Measurements from ENCODE around the gene MAP4K2. TPM values are rescaled to one million over a fixed set of nuclear protein-coding genes. Genes with fewer than 3 reads are reported as not detected.

Gene MAP4K2
- polyA plus RNA-seq, 4 donors, result 9.2 to 13.6 (median 9.9) TPM

DNA sequence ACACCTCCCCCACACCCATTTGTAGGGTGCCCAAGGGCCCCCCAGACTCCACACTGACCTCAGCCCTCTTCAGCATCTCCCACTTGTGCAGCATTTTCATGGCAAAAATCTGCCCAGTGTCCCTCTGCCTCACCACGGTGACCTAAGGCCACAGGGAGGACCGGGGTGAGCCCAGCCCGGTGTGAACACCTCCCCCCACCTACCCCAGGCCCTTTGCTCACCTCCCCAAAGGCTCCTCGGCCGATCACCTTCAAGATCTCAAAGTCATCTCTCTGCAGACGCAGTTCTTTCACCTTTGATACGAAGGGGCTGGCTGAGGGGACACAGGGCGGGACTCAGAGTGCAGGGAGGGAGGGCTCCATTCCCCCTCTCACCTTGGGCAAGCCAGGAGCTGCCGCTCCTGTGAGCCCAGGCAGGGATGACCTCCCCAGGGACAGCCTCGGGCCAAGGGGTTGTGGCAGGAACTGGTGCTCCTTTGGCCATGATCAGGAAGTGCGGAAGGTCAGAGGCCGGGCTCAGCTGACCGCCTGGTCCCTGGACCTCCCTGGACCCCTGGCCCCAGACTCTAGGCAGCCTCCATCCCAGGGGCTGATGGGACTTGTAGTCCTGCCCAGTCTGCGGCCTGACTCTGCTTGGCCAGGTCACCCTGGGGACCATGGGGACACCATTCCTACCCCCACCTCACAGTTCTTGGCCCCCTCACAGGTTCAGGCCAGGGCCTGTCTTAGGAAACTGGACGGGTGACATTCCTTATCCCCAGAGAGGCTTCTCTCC lies 38.8 kb upstream of the MAP4K2 start:
- Histone ChIP-seq H3K4me3 (ENCODE audit: low read depth in 1 of 3, low read length in 3 of 3) (no peak overlapping the region), H3K27me3 (ENCODE audit: control insufficient read depth in 3 of 3, insufficient read depth in 3 of 3, low read length in 3 of 3) (no peaks in the 10 kb centered on the region), H3K36me3 (ENCODE audit: control insufficient read depth in 3 of 3, insufficient read depth in 2 of 3, low read depth in 1 of 3, low read length in 3 of 3) (peaks cover 2 to 51% (median 4%) of the 10 kb centered on the region in 3 donors), H3K9me3 (ENCODE audit: control insufficient read depth in 2 of 2, insufficient read depth in 1 of 2, low read depth in 1 of 2, low read length in 1 of 2) (no peaks in the 10 kb centered on the region), H3K4me1 (ENCODE audit: control insufficient read depth in 3 of 3, insufficient read depth in 2 of 3, low read depth in 1 of 3, low read length in 2 of 3) (peaks cover 0 to 30% (median 0%) of the 10 kb centered on the region in 3 donors), H3K27ac (ENCODE audit: low read depth in 1 of 3, low read length in 2 of 3) (no peak overlapping the region)
- FAIRE-seq, result no peak
- 85 to 86% (median 85%) methylated on average over 15 of the region's 15 CpGs for WGBS, 3 donors
- no peak for DNase-seq

DNA sequence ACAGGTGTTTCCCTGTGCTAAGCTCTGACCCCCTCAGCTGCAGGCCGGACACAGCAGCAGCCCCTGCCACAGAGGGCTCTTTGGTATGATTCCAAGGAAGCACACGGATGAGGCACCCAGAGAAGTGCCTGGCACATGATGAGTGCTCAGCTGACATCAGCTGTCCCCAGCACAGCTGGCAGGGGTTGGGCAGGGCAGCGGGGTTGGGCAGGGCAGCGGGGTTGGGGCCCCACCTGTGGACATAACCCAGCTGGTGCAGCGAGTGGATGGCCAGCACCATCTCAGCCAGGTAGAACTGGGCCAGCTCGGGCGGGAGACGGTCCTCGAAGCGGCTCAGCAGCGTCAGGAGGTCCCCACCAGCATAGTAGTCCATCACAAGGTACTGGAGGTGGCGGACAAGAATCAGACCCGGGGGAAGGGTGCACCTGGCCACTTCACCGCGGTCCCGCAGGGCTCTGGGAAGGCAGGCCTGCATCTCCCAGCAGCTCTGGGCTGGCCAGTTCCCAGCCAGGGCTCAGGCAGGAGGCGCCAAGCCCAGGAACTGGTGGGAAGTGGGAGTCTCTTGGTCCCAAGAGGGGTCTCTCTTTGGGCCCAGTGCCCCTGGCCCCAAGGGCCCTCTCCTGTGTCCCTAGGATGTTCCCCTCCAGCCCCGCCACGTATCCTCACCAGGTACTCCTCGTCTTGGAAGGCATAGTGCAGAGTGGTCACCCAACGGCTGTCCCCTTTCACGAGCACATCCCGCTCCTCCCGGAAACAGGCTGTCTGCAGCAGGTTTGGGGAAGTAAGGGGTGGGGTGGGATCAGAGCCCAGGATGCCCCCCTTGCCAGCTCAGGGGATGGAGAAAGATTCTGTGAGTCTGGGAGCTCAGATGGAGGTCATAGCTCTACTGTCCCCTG lies 37.1 kb upstream of the MAP4K2 start:
- H3K36me3 ChIP-seq (ENCODE audit: control insufficient read depth in 3 of 3, insufficient read depth in 2 of 3, low read depth in 1 of 3, low read length in 3 of 3), result peaks cover 2 to 65% (median 10%) of the 10 kb centered on the region in 3 donors
- no peak overlapping the region for H3K4me3 ChIP-seq (ENCODE audit: low read depth in 1 of 3, low read length in 3 of 3)
- DNase-seq, result no peak
- H3K4me1 ChIP-seq (ENCODE audit: control insufficient read depth in 3 of 3, insufficient read depth in 2 of 3, low read depth in 1 of 3, low read length in 2 of 3), result peaks cover 0 to 27% (median 0%) of the 10 kb centered on the region in 3 donors
- H3K27ac ChIP-seq (ENCODE audit: low read depth in 1 of 3, low read length in 2 of 3), result no peak overlapping the region
- no peaks in the 10 kb centered on the region for H3K27me3 ChIP-seq (ENCODE audit: control insufficient read depth in 3 of 3, insufficient read depth in 3 of 3, low read length in 3 of 3)
- H3K9me3 ChIP-seq (ENCODE audit: control insufficient read depth in 2 of 2, insufficient read depth in 1 of 2, low read depth in 1 of 2, low read length in 1 of 2), result no peaks in the 10 kb centered on the region
- no peak for FAIRE-seq
- 86 to 89% (median 89%) methylated on average over 23 to 24 of the region's 24 CpGs for WGBS, 3 donors

- 81 to 88% (median 85%) methylated on average over 13 of the region's 13 CpGs for WGBS, 3 donors
Measured at GRCh38 chr11:64839335-64839734, 36.3 kb upstream of the MAP4K2 start.

GRCh38 chr11:64838600-64839334 lies 35.8 kb upstream of the MAP4K2 start:
- DNase-seq (no peak), FAIRE-seq (no peak)
- 92 to 95% (median 93%) methylated on average over 26 to 28 of the region's 28 CpGs for WGBS, 3 donors

More at GRCh38 chr11:64839335-64839734, 36.3 kb upstream of the MAP4K2 start:
- peaks cover 2 to 73% (median 14%) of the 10 kb centered on the region in 3 donors for H3K36me3 ChIP-seq (ENCODE audit: control insufficient read depth in 3 of 3, insufficient read depth in 2 of 3, low read depth in 1 of 3, low read length in 3 of 3)
- no peak overlapping the region for H3K4me3 ChIP-seq (ENCODE audit: low read depth in 1 of 3, low read length in 3 of 3)
- FAIRE-seq (no peak), DNase-seq (no peak)
- H3K4me1 ChIP-seq (ENCODE audit: control insufficient read depth in 3 of 3, insufficient read depth in 2 of 3, low read depth in 1 of 3, low read length in 2 of 3), result peaks cover 0 to 25% (median 0%) of the 10 kb centered on the region in 3 donors
- no peaks in the 10 kb centered on the region for H3K9me3 ChIP-seq (ENCODE audit: control insufficient read depth in 2 of 2, insufficient read depth in 1 of 2, low read depth in 1 of 2, low read length in 1 of 2)
- H3K27me3 ChIP-seq (ENCODE audit: control insufficient read depth in 3 of 3, insufficient read depth in 3 of 3, low read length in 3 of 3), result no peaks in the 10 kb centered on the region
- no peak overlapping the region for H3K27ac ChIP-seq (ENCODE audit: low read depth in 1 of 3, low read length in 2 of 3)

GRCh38 chr11:64837887-64838351 lies 34.9 kb upstream of the MAP4K2 start:
- Histone ChIP-seq H3K27me3 (ENCODE audit: control insufficient read depth in 3 of 3, insufficient read depth in 3 of 3, low read length in 3 of 3) (no peaks in the 10 kb centered on the region), H3K9me3 (ENCODE audit: control insufficient read depth in 2 of 2, insufficient read depth in 1 of 2, low read depth in 1 of 2, low read length in 1 of 2) (no peaks in the 10 kb centered on the region), H3K4me1 (ENCODE audit: control insufficient read depth in 3 of 3, insufficient read depth in 2 of 3, low read depth in 1 of 3, low read length in 2 of 3) (peaks cover 0 to 13% (median 0%) of the 10 kb centered on the region in 3 donors), H3K36me3 (ENCODE audit: control insufficient read depth in 3 of 3, insufficient read depth in 2 of 3, low read depth in 1 of 3, low read length in 3 of 3) (peaks cover 2 to 88% (median 22%) of the 10 kb centered on the region in 3 donors), H3K27ac (ENCODE audit: low read depth in 1 of 3, low read length in 2 of 3) (no peak overlapping the region), H3K4me3 (ENCODE audit: low read depth in 1 of 3, low read length in 3 of 3) (no peak overlapping the region)
- DNase-seq, result no peak
- 80 to 88% (median 83%) methylated on average over 9 to 10 of the region's 10 CpGs for WGBS, 3 donors
- no peak for FAIRE-seq

More at GRCh38 chr11:64838600-64839334, 35.8 kb upstream of the MAP4K2 start:
- H3K27ac ChIP-seq (ENCODE audit: low read depth in 1 of 3, low read length in 2 of 3), result no peak overlapping the region
- H3K9me3 ChIP-seq (ENCODE audit: control insufficient read depth in 2 of 2, insufficient read depth in 1 of 2, low read depth in 1 of 2, low read length in 1 of 2), result no peaks in the 10 kb centered on the region
- H3K4me1 ChIP-seq (ENCODE audit: control insufficient read depth in 3 of 3, insufficient read depth in 2 of 3, low read depth in 1 of 3, low read length in 2 of 3), result peaks cover 0 to 21% (median 0%) of the 10 kb centered on the region in 3 donors
- peaks cover 2 to 79% (median 17%) of the 10 kb centered on the region in 3 donors for H3K36me3 ChIP-seq (ENCODE audit: control insufficient read depth in 3 of 3, insufficient read depth in 2 of 3, low read depth in 1 of 3, low read length in 3 of 3)
- H3K27me3 ChIP-seq (ENCODE audit: control insufficient read depth in 3 of 3, insufficient read depth in 3 of 3, low read length in 3 of 3), result no peaks in the 10 kb centered on the region
- H3K4me3 ChIP-seq (ENCODE audit: low read depth in 1 of 3, low read length in 3 of 3), result no peak overlapping the region

GRCh38 chr11:64836448-64837072 lies 33.5 kb upstream of the MAP4K2 start:
- H3K9me3 ChIP-seq (ENCODE audit: control insufficient read depth in 2 of 2, insufficient read depth in 1 of 2, low read depth in 1 of 2, low read length in 1 of 2), result no peaks in the 10 kb centered on the region
- FAIRE-seq, result no peak
- 79 to 86% (median 83%) methylated on average over 11 to 16 of the region's 16 CpGs for WGBS, 3 donors

GRCh38 chr11:64835616-64836447 lies 32.8 kb upstream of the MAP4K2 start:
- DNase-seq, result no peak
- 71 to 90% (median 75%) methylated on average over 16 to 17 of the region's 17 CpGs for WGBS, 3 donors
- H3K4me3 ChIP-seq (ENCODE audit: low read depth in 1 of 3, low read length in 3 of 3), result no peak overlapping the region
- H3K36me3 ChIP-seq (ENCODE audit: control insufficient read depth in 3 of 3, insufficient read depth in 2 of 3, low read depth in 1 of 3, low read length in 3 of 3), result peaks cover 2 to 95% (median 30%) of the 10 kb centered on the region in 3 donors
- H3K27me3 ChIP-seq (ENCODE audit: control insufficient read depth in 3 of 3, insufficient read depth in 3 of 3, low read length in 3 of 3), result no peaks in the 10 kb centered on the region
- peak overlapping the region in 1 of 3 donors; percentile 43 for H3K27ac ChIP-seq (ENCODE audit: low read depth in 1 of 3, low read length in 2 of 3)
- no peaks in the 10 kb centered on the region for H3K4me1 ChIP-seq (ENCODE audit: control insufficient read depth in 3 of 3, insufficient read depth in 2 of 3, low read depth in 1 of 3, low read length in 2 of 3)
- no peaks in the 10 kb centered on the region for H3K9me3 ChIP-seq (ENCODE audit: control insufficient read depth in 2 of 2, insufficient read depth in 1 of 2, low read depth in 1 of 2, low read length in 1 of 2)
- no peak for FAIRE-seq

More at GRCh38 chr11:64836448-64837072, 33.5 kb upstream of the MAP4K2 start:
- Histone ChIP-seq H3K4me1 (ENCODE audit: control insufficient read depth in 3 of 3, insufficient read depth in 2 of 3, low read depth in 1 of 3, low read length in 2 of 3) (no peaks in the 10 kb centered on the region), H3K27ac (ENCODE audit: low read depth in 1 of 3, low read length in 2 of 3) (no peak overlapping the region), H3K36me3 (ENCODE audit: control insufficient read depth in 3 of 3, insufficient read depth in 2 of 3, low read depth in 1 of 3, low read length in 3 of 3) (peaks cover 2 to 96% (median 30%) of the 10 kb centered on the region in 3 donors), H3K27me3 (ENCODE audit: control insufficient read depth in 3 of 3, insufficient read depth in 3 of 3, low read length in 3 of 3) (no peaks in the 10 kb centered on the region), H3K4me3 (ENCODE audit: low read depth in 1 of 3, low read length in 3 of 3) (no peak overlapping the region)
- DNase-seq, result no peak

Measured in small intestine (tissue), 7 donors.